NCI-H1694 treated with DMSO at 0.1 percent for 48 hours (cell line): ENCODE results near the gene NALCN.

ENCODE experiments used
- DNase-seq: peaks from one replicate; lab custom pipeline; 2025; lab: John Stamatoyannopoulos, UW

The NALCN gene

GRCh38 chr13:101025925-101026324, 390.4 kb downstream of the NALCN start:
- DNase-seq = no peak

- DNase-seq = no peak
Measured at GRCh38 chr13:101025519-101025918, 390.8 kb downstream of the NALCN start.

DNA sequence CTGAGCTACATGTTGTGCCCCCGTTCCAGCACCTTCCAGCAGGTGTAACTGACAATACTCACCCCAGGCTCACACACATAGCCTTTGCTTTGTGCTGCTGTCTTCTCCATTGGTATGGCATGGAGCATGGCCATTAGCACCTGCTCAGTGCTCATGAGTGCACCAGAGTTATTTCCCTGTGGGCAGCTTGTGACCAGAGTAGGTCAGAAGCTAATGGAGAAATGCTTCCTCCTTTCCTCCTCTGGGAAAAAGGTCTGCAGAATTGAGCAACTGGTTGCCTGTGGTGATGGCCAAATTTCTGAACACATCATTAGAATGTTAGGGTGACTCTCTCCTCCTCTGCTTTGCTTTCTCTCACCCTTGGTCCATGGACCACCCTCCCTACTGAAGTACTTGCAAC, 397.2 kb downstream of the NALCN start:
- DNase-seq = no peak

DNA sequence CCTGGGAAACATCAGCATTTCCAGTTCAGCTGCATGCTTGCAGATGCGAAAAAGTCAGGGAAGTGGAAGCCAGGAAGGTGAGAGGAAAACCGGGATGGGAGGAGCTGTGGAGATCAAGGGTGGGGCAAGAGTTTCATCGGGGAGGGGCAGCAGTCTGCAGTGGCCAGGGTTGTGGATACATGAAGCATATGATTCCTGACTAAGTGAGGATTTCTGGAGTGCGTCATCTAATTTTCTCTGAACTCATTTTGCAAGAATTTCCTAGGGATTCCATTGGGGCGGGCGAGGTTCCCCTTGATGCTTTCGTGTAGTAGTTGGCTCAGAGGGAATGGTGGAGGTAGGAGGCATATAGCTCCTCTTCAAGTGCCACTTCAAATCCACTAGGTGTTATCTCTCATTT, 397.6 kb downstream of the NALCN start:
- no peak for DNase-seq

DNA sequence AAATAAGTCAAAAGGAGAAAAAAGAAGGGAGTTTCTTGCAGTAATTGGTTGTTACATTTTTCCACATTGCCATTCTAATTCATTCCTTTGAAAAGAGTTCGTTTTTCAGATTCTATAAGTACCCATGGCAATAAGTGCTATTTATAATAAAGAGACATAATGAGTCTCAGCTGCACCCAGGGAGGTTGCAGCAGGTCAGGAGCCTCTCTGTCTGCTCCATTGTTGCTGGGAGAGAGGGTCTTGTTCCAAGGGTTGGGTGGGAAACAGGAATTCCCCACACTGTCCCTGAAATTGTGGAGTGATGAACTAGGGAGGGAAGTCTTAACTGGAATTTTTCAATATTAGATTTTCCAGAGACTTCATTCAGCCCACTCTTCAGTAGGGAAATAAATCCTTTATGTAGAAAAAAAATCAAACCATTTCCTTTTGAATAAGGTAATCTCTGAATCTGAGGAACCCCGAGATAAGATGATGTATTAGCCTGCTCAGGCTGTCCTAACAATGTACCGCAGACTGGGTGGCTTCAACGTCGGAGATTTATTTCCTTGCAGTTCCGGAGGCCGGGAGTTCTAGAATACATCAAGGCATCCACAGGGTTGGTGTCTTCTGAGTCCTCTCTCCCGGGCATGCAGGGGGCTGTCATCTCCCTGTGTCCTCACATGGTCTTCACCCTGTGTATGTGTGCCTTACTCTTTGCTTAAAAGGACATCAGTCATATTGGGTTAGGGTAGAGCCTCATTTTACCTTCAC, 399.0 kb downstream of the NALCN start:
- DNase-seq = no peak

- no peak for DNase-seq
Measured at GRCh38 chr13:101016475-101016874, 399.8 kb downstream of the NALCN start.

DNA sequence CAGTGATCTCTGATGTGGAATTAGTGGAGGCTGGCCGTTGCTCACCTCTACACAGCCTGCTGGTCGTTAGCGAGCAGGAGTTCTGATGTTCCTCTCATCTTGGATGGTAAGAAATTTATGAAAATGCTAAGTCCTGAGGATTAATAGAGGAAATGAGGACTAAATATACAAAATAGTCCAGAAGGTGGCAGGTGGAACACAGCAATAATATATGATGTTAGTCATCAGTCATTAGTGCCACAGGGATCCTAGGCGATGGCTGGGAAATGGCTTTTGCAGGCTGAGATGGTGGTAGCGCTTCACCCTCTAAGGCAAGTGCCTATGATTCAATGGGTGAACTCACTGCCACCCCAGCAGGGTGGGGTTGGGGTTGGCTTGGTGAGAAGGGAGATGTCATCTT, 403.1 kb downstream of the NALCN start:
- no peak for DNase-seq

GRCh38 chr13:101010100-101010499, 406.2 kb downstream of the NALCN start:
- no peak for DNase-seq

- DNase-seq = no peak
Measured at GRCh38 chr13:101007245-101007644, 409.1 kb downstream of the NALCN start.
